Parathyroid adenoma (tissue), 2 donors: ENCODE data around the gene ZNF334.

Experiments
- H2AFZ ChIP-seq: fragments of 300-600 bp; sonication (generic); one replicate; pipeline ENCODE4 v1.7.0; 2017; ENCODE audit warnings: antibody characterized with exemption, mild to moderate bottlenecking
- H3K27ac ChIP-seq: fragments of 300-600 bp; sonication (generic); one replicate; pipeline ENCODE4 v1.7.0; 2017
- H3K27me3 ChIP-seq: fragments of 300-600 bp; sonication (generic); one replicate; pipeline ENCODE4 v1.7.0; 2017; ENCODE audit warnings: low read length; ENCODE audit not compliant: control insufficient read depth, insufficient read depth
- H3K36me3 ChIP-seq: fragments of 300-600 bp; sonication (generic); one replicate; pipeline ENCODE4 v1.7.0; 2017; ENCODE audit warnings: low read length; ENCODE audit not compliant: control insufficient read depth, insufficient read depth
- H3K4me1 ChIP-seq: fragments of 300-600 bp; sonication (generic); one replicate; pipeline ENCODE4 v1.7.0; 2017; ENCODE audit warnings: control low read depth
- H3K4me2 ChIP-seq: fragments of 300-600 bp; sonication (generic); one replicate; pipeline ENCODE4 v1.7.0; 2017; ENCODE audit warnings: low read length
- H3K4me3 ChIP-seq: fragments of 300-600 bp; sonication (generic); one replicate; pipeline ENCODE4 v1.7.0; 2017; ENCODE audit warnings: low read depth, low read length
- H3K79me2 ChIP-seq: fragments of 300-600 bp; sonication (generic); one replicate; pipeline ENCODE4 v1.7.0; 2017; ENCODE audit warnings: control low read depth
- H3K9ac ChIP-seq: fragments of 300-600 bp; sonication (generic); one replicate; pipeline ENCODE4 v1.7.0; 2017; ENCODE audit warnings: mild to moderate bottlenecking
- H3K9me3 ChIP-seq: fragments of 300-600 bp; sonication (generic); one replicate; pipeline ENCODE4 v1.7.0; 2017; ENCODE audit warnings: low read length; ENCODE audit not compliant: control insufficient read depth
- TF ChIP-seq, protein P1 (sequence below): fragments of 300-600 bp; sonication (generic); IDR thresholded peaks from one replicate; pipeline ENCODE4 v1.7.0; 2017; ENCODE audit warnings: antibody characterized with exemption, mild to moderate bottlenecking
- donor health status: primary hyperparathyroidism.

ZNF334 gene

DNA sequence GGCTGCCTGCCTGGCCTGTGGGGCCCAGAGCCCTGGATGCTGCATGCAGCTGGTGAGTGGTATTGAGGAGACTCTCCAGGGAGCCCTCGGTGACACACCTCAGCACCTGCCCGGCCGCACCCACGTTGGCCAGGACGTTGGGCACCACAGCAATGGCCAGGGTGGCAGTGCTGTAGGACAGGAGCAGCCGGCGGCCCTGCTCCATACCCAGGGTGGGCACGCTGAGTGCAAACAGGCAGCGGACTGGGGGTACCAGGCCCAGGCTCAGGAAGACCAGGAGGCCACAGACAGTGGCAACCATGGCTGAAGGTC lies 32.4 kb upstream of the ZNF334 start:
- no peaks in the 10 kb centered on the region for H3K36me3 ChIP-seq
- H3K9ac ChIP-seq, result no peak overlapping the region
- H3K79me2 ChIP-seq, result no peaks in the 10 kb centered on the region
- no peaks in the 10 kb centered on the region for H3K9me3 ChIP-seq
- no peaks in the 10 kb centered on the region for H3K27me3 ChIP-seq
- no peak overlapping the region for H3K4me3 ChIP-seq
- no peak overlapping the region for H3K4me2 ChIP-seq
- TF ChIP-seq, protein P1, sequence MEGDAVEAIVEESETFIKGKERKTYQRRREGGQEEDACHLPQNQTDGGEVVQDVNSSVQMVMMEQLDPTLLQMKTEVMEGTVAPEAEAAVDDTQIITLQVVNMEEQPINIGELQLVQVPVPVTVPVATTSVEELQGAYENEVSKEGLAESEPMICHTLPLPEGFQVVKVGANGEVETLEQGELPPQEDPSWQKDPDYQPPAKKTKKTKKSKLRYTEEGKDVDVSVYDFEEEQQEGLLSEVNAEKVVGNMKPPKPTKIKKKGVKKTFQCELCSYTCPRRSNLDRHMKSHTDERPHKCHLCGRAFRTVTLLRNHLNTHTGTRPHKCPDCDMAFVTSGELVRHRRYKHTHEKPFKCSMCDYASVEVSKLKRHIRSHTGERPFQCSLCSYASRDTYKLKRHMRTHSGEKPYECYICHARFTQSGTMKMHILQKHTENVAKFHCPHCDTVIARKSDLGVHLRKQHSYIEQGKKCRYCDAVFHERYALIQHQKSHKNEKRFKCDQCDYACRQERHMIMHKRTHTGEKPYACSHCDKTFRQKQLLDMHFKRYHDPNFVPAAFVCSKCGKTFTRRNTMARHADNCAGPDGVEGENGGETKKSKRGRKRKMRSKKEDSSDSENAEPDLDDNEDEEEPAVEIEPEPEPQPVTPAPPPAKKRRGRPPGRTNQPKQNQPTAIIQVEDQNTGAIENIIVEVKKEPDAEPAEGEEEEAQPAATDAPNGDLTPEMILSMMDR, result no peak
- H3K4me1 ChIP-seq, result no peaks in the 10 kb centered on the region
- no peak overlapping the region for H2AFZ ChIP-seq
- no peak overlapping the region for H3K27ac ChIP-seq

DNA sequence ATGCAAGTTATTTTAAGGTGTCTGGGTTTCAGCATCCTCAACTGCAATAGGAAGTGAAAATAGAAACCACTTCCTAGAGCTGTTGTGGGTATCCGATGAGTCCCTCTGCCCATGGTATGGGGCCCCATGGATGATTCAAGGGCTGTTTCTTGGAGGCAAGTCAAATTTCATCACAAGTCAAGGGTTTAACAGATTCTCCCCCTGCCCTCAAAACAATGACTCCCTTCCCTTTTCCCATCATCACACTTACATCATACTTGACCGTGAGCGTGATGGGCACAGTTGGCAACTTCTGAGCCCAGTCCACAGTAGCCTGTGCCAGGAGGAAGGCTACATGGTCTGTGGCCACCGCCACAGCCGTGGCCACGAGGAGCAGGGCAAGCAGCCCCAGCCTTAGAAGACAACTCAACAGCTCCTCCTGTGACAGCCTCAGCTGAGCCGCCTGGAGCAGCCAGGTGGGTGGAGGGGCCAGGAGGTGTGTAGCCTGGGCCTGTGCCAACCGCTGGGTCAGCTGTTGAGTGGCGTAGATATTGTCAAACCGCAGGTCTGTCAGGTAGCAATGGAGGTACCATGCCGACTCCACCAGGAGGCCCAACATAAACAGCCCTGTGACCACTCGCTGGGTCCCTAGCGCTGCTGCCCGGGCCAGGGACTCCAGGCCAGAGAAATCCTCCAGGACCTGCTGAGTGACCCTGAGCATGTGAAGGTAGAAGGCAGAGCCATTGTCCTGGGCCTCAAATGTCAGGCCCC lies 31.9 kb upstream of the ZNF334 start:
- Histone ChIP-seq H3K79me2 (no peaks in the 10 kb centered on the region), H3K4me3 (no peak overlapping the region), H2AFZ (no peak overlapping the region), H3K9me3 (no peaks in the 10 kb centered on the region), H3K4me1 (no peaks in the 10 kb centered on the region), H3K27ac (no peak overlapping the region), H3K36me3 (no peaks in the 10 kb centered on the region), H3K4me2 (no peak overlapping the region), H3K9ac (no peak overlapping the region), H3K27me3 (no peaks in the 10 kb centered on the region)
- TF ChIP-seq, protein P1, result no peak

DNA sequence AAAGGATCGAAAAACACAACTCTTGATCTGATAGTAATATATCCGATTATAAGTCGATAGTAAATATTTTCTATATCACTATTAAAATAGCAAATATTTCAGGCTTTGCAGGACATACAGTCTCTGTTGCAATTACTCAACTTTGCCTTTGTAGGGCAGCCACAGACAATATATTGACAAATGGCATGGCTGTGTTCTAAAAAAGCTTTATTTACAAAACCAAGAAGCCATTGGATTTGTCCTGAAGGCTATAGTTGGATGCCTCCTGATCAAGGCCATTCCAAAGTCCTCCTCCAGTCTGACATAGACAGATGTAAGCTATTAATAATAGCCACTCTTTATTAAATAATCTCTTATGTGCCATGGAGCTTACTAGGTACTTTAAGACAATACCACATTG lies 31.2 kb upstream of the ZNF334 start:
- Histone ChIP-seq H3K4me3 (no peak overlapping the region), H2AFZ (no peak overlapping the region), H3K79me2 (no peaks in the 10 kb centered on the region), H3K4me2 (no peak overlapping the region), H3K9ac (no peak overlapping the region), H3K36me3 (no peaks in the 10 kb centered on the region), H3K4me1 (no peaks in the 10 kb centered on the region), H3K27ac (no peak overlapping the region), H3K9me3 (no peaks in the 10 kb centered on the region), H3K27me3 (no peaks in the 10 kb centered on the region)
- TF ChIP-seq, protein P1, result no peak

DNA sequence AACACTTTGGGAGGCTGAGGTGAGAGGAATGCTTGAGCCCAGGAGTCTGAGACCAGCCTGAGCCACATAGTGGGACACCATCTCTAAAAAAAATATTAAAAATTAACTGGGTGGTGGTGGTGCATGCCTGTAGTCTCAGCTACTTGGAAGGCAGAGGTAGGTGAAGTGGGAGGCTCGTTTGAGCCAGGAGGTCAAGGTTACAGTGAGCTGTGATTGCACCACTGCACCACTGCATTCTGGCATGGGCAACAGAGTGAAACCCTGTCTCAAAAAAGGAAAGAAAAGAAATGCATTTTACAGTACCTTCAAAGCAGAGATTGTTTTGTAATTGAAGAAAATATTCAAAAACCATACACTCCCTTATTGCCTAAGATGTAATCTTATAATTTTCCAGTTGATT lies 30.6 kb upstream of the ZNF334 start:
- Histone ChIP-seq H3K27me3 (no peaks in the 10 kb centered on the region), H3K27ac (no peak overlapping the region)

More for the DNA sequence above, 30.6 kb upstream of the ZNF334 start:
- TF ChIP-seq, protein P1, result no peak
- Histone ChIP-seq H3K9me3 (no peaks in the 10 kb centered on the region), H3K4me2 (no peak overlapping the region), H3K4me1 (no peaks in the 10 kb centered on the region), H3K9ac (no peak overlapping the region), H3K36me3 (no peaks in the 10 kb centered on the region), H3K4me3 (no peak overlapping the region), H2AFZ (no peak overlapping the region), H3K79me2 (no peaks in the 10 kb centered on the region)
